Omental fat pad (tissue), 4 donors: ENCODE results near the gene MAPK8IP3. TPM values are rescaled to one million over a fixed set of nuclear protein-coding genes. Genes with fewer than 3 reads are reported as not detected.

Source experiments
- ATAC-seq: fragments of 150-250 bp; one replicate; pipeline ENCODE4 v1.9.1; 2016; ENCODE audit warnings: mild to moderate bottlenecking, moderate library complexity; ENCODE audit not compliant: low FRiP score
- DNase-seq: peaks from one replicate; pipeline ENCODE4 v3.0.0-alpha.2; 2019; ENCODE audit warnings: low spot score
- CTCF ChIP-seq, 3 donors: fragments of 450-650 bp; IDR thresholded peaks; one replicate each; pipeline ENCODE4 v1.5.1; 2016 to 2017; ENCODE audit warnings: antibody characterized with exemption in 3 of 3, mild to moderate bottlenecking in 3 of 3, moderate library complexity in 2 of 3
- total RNA-seq, 4 donors: library from RNA; depleted of rRNA; stranded (reverse); fragments of >200 nt; gene quantifications; one replicate each; pipeline ENCODE4 v1.1.0, GENCODE V29; 2016

Gene MAPK8IP3
- total RNA-seq, 4 donors from 2014 or later, result 27.3 to 73.3 (median 51.6) TPM

- DNase-seq (no peak), ATAC-seq (no peak)
- TF ChIP-seq CTCF (IDR thresholded peaks at IDR 0.05), result no peak
Observed at GRCh38 chr16:1721372-1721771, 15.4 kb downstream of the MAPK8IP3 start.

DNA sequence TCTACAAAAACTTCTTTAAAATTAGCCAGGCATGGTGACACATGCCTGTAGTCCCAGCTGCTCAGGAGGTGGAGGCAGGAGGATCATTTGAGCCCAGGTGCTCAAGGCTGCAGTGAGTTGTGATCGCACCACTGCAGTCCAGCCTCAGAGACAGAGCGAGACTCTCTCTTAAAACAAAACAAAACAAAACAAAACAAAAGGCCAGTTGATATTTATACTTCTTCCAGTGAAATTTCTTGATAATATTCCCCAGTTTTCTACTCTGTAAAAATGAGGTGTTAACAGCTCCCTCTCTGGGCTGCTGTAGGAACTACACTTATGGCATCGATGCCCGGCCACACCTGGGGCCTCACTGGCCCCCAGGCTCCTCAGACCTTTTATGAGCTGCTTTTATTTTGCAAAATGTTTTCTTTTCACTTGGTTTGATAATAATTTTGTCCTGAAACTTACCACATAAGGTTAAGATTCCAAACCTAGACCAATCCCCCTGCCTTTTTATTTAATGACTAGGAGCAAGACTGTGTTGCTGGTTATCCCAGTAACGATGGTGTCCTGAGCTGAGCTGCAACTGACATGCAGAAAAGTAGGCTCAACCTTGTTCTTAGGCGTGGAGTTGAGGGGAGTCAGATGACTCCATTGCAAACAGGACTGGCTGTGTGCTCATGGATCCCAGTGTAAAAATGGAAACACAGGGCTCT lies 17.6 kb downstream of the MAPK8IP3 start:
- ATAC-seq, result no peak
- peak; percentile 32 for DNase-seq
- no peak for TF ChIP-seq CTCF (IDR thresholded peaks at IDR 0.05)

- DNase-seq (no peak), ATAC-seq (no peak)
Observed at GRCh38 chr16:1724491-1724890, 18.5 kb downstream of the MAPK8IP3 start.

DNA sequence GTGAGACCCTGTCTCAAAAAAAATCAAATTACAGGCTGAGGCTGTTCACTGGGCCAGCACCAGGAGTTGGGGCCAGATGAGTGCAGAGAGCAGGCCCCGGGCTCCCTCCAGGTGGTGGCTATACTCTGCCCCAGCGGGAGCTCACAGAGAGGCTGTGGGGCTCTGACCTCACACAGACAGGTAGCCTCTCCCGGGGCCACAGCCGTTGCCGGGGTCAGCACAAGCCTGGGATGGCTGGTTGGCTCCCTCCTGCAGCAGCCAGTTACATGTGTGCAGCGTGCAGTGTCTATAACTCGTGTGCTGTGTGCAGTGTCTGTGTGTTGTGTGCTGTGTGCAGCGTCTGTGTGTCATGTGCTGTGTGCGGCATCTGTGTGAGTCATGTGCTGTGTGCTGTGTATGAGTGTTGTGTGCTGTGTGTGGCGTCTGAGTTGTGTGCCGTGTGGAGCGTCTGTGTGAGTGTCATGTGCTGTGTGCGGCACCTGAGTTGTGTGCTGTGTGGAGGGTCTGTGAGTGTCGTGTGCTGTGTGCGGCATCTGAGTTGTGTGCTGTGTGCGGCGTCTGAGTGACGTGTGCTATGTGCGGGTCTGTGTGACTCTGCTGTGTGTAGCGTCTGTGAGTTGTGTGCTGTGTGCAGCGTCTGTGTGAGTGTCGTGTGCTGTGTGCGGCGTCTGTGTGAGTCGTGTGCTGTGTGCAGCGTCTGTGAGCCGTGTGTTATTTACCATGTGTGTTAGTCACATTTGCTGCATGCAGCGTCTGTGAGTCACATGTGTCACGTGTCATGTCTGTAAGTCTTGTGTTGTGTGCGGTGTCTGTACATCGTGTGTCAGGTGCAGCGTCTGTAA lies 20.9 kb downstream of the MAPK8IP3 start:
- ATAC-seq (no peak), DNase-seq (no peak)
- TF ChIP-seq CTCF (IDR thresholded peaks at IDR 0.05), result no peak

More at GRCh38 chr16:1724491-1724890, 18.5 kb downstream of the MAPK8IP3 start:
- no peak for TF ChIP-seq CTCF (IDR thresholded peaks at IDR 0.05)

DNA sequence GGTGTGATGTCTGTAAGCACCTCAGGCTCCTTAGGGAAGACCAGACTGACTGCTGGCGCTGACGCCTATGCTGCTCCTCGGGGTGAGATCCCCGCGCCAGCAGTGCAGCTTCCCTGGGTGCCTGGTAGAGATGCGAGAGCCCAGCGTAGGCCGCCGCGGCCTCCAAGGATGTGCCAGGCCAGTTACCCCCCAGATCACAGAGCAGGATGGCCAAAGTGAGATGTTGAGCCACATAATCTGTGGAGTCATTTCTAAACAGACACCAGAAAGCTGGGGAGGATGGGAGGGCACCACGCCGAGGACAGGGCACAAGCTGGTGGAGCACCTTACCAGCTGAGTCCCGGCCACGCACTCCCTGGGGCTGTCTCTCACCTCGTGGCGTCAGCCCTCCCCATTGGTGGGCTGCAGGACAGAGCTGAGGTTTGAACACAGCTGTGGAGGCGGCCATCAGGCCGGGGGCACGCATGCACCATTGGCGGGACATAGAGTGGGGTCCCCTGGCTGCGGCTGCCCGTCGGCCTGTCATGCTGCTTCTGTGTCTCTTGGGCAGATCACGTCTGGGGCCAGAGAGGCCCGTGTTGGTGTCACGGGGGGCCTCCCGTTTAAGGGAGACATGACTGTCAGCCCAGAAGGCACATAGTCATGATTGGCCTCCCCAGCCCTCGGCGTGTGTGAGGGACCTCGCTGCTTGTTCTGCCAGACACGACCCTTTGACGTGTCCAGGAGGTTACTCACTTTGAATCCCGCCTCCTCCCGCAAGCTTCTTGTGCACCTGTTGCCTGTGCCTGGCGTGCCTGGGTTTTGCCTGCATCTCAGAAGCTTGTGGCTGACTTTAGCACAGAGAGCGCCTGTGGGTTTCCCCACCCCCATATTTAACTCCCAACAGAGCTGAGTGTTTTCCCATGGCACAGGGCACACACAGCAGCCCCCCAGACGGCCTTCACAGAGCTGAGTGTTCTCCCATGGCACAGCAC lies 21.9 kb downstream of the MAPK8IP3 start:
- no peak for ATAC-seq
- no peak for DNase-seq
- no peak for TF ChIP-seq CTCF (IDR thresholded peaks at IDR 0.05)

- no peak for ATAC-seq
- TF ChIP-seq CTCF (IDR thresholded peaks at IDR 0.05), result no peak
Observed at GRCh38 chr16:1729026-1729425, 23.0 kb downstream of the MAPK8IP3 start.

More at GRCh38 chr16:1729026-1729425, 23.0 kb downstream of the MAPK8IP3 start:
- DNase-seq, result no peak
